Hematopoietic multipotent progenitor cell treated with erythropoietin and hydrocortisone succinate and interleukin-3 and kit ligand, for 4 days (in vitro differentiated cells): ENCODE results near the gene RERE.
"Not testable (repeated sequence)": the region's sequence is repeated elsewhere in the genome, so short reads cannot be mapped to it uniquely, and the experiment has no call there.

Experiments
- DNase-seq: peaks from one replicate; pipeline ENCODE4 v3.0.0-alpha.2; 2015

Gene RERE

DNA sequence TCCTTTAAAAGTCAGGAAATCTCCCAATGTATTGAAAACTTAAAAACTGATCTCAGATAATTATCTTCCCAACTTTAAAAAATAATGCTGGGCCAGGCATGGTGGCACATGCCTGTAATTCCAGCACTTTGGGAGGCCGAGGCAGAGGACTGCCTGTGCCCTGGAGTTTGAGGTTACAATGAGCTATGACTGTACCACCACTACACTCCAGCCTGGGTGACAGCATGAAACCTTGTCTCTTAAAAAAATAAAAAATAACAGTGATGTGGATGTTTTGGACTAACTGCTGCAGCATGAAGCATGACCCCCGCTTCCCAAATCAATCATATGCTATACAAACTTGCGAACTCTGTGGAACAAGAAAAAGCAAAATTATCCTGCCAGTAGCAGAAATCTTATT is 186.3 kb downstream of the RERE start:
- DNase-seq = no peak

DNA sequence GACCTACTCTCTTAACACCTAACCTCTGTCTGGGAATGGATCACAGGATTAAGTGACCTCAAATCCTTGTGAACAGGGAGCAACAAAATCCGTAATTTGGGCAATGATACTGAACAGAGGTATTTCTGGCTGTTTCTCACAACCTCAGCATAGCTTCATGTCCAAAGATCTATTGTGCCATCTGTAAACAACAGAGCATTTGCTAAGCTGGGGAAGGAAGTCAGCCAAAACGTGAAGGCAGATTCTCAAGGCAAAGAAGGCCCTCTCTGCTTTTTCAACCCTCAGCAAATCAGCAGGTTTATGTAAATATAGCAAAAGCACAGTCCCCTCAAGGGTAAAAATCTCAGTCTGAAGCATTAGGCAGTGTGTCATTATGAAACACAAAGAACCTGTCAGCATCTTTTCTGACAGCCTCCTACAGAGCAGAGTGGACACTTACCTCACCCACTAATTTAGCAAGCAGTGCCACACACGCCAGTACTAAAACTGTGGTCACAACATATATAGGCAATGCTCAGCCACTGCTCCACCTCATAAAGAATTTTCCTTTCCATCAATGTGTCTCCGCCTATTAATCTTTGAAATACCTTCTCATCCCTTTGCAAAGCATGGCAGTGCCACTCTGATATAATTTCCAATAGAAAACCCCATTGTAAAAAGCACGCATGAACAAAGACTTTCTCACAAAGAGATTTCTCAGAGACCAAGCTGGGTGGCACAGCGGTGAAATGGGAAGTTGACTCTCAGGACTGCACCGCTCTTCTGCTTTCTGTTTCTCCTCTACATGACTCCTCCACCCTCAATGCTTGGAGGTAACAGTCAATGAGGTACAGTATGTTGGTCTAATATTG is 188.0 kb downstream of the RERE start:
- peak; percentile 60 for DNase-seq

DNA sequence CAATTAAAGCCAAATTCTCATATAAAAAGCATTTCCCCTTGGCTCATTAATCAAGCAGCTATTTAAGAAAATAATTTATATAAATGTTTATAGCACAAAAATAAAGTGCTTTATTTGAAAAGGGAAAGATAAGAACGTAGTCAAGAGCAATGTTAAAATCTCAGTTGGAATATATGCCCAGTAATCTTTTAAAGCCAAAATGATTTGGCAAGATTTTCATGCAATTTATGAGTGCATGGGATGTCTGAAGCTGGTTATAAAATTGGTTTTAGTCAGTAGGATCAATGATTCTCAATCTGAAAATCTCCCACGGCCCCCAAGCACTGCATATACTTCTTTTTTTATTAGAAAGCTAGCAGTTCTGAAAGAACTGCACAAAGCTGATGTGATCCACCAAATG is 188.8 kb downstream of the RERE start:
- no peak for DNase-seq

DNA sequence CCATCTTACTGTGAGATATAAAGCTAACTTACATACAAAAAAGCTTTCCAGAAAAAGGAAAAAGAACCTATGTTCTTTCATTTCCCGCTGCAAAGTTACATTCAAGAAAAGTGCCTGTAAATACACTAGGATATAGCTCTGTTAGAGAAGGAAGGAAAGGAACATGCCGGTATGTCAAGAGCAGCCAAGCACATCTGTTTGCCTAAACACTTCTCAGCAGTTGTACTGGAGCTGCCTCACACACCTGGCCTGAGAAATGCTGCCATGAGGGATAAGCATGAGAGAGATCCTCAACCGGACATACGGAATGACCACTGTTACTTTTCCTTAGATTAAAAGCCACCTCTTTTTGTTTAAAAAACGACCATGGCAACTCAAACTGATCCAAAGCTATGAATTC is 189.7 kb downstream of the RERE start:
- no peak for DNase-seq

DNA sequence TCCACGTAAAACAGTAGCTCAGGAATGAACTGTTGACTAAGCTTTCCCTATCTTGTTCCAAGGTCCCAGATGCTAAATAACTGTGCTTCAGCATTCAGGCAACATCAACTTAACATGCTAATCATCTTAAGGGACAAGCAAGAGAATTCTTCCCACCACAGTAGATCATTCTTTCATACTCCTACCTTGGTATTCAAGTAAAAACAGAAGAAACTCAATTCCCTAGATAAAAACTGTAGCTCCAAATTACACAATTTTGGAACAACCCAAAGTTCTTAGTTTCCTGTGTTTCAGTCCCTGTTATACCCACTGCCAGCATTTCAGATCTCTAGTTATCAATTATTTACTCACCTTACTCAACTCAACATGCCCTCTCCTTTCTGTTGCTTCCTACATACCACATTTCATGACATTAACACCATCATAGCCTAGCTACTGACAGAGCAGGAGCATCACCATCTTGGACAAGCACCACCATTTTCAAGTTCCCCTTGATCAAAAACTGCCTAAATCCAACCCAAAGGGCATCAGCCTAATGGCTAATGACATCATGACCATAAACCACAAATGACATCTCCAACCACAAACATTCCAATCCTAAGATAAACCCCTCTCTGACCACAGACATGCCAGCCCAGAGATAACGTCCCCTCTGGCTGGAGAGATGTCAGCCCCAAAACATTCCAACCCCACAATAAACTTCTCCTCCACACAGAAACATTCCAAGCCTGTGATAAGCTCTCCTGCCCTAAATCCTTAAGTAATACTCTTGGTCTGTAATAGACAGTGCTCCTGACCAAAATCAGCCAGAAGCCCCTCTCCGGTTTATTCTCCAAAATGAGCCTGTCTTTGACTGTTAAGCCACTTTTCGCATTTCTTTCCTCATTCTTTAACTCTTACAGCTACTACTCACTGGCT is 191.2 kb downstream of the RERE start:
- DNase-seq = peak; percentile 89

DNA sequence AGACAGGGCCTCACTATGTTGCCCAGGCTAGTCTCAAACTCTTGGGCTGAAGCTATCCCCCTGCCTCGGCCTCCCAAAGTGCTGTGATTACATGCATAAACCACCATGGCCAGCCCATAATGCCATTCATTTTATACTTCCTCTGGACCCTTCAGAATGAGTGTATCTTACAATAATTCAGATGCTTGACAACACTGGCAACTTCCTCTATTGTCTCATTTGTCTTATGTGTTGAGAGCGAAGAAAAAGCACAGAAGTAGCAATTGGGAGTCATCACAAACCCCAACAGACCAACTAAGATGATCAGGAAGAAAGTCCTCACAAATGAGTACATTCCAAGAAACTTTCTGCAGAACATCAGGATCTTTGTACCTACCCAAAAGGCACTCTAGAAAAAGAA is 191.9 kb downstream of the RERE start:
- peak; percentile 58 for DNase-seq

DNA sequence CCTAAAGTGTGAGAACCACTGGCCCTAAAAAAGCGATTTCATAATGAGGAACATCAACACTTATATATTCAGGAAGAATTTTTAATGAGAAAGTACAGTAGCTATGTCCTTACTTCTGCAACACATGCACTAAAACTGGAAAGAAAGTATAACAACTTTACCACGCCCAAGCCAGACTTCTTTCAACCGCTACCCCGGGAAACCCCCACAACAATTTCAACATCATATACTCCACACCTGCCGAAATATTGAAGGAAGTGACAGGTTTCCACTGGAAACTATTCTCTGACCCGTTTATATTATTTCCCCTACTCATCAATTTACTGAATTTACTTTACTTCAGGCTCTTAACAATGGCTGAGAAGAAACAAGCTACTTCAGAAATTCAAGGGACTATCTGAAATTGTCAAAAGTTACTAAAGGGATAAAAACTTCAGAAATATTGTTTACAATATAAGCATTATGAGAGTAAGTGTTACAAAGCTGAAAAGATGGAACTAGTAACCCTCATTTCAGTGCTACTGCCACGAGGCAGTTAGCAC is 193.7 kb downstream of the RERE start:
- not testable (repeated sequence) for DNase-seq

DNA sequence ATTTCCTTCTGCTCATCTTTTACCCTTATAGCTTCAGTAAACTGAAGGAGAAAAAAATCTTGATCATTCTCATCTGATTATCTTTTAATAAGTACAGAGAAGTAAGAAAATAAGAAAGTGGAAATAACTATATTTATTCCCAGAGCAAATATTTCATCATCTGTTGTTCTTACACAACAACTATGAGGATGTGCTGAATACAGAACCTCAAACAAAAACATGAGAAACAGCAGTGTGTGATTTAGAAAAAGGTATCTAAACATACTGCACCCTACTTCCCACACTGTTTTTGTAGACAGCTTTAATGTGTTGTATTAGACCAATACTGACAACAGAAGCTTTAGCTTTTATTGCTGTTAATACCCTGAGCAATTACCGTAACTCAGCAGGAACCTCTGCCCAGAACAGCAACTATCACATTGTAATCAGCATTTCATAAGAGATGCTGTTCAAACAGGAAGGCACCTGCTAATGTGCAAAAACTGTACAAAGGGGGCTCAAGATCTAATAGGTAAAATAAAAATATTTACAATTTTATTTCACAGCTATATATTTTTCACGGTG is 195.6 kb downstream of the RERE start:
- not testable (repeated sequence) for DNase-seq

DNA sequence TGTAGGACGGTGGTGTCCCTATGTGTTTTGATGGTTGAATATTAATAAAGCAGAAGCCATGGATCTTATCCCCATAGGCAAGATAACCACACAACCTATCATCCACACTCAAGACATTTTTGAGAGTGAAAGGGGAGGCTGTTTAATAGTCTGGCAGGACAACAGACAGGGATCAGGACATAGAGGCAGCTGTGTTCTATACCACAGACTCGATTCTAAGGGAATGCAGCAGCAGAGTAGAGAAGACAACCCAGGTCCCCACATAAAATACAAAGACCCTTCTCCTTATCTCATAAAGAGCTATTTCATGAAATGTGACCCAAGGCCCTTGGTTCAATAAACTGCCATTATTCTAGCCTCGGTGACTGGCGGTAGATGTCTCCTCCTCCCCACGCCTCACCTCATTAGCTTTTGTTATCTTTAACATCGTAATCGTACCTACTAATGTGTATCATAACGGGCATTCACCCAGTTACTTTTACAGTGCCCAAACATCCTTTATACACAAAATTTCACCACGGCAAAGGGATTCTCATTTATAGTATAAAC is 196.3 kb downstream of the RERE start:
- DNase-seq = not testable (repeated sequence)

DNA sequence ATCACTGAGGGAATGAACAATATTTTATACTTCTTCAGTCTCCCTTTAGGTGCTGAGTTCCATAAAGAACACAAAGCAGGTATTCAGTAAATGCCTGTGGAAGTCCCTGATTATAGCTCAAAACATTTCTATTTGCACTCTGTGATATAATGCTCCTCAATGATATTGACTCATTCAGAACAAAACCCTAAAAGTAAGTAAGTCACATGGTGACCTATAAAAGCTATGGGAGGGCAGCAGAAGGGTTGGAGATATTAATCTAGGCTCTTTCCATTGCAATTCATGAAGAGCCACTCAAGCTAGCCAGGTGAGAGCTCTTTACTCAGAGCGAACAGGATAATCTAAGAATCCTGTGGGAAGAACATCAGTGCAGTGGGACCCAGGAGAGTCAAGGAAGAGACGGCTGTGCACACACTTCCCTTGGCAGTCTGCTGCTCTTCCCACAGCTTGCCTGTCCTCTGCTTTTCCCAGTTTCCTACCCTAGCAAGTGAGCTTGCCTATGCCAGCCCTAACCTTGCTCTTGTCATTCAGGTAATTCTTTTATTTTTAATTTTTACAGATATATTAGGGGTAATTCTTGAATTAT is 197.4 kb downstream of the RERE start:
- not testable (repeated sequence) for DNase-seq

DNA sequence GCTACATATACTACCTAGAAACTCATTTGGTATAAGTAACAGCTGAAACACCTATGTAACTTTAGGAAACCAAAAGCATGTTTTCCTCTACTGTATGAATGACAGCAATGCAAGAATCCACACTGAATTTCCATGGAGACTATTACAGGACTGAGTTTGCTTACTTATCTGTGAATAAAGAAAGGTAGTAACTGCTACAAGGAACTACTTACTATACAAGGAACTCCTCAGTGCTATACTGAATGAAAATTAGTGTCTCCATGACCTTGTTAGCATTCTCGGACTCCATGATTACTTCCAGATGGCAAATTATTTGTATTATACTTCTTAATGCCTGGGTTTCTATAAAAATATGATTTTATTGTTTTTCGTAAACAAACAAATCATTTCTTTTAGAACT is 198.0 kb downstream of the RERE start:
- not testable (repeated sequence) for DNase-seq

DNA sequence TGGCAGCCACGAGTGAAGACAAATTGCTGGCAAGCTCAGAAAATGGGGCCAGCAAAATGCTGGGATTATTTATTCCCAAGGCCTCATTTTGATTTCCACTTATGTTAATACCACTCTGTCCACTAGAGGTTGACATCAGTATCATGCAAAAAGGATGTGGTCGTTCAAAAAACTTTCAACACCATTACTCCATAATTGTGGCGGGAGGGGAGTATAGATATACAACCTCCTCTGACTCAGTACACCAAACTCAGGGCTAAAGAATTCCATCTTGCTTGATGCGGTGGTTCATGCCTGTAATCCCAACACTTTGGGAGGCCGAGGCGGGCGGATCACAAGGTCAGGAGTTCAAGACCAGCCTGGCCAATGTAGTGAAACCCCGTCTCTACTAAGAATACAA is 200.6 kb downstream of the RERE start:
- DNase-seq = peak; percentile 64

DNA sequence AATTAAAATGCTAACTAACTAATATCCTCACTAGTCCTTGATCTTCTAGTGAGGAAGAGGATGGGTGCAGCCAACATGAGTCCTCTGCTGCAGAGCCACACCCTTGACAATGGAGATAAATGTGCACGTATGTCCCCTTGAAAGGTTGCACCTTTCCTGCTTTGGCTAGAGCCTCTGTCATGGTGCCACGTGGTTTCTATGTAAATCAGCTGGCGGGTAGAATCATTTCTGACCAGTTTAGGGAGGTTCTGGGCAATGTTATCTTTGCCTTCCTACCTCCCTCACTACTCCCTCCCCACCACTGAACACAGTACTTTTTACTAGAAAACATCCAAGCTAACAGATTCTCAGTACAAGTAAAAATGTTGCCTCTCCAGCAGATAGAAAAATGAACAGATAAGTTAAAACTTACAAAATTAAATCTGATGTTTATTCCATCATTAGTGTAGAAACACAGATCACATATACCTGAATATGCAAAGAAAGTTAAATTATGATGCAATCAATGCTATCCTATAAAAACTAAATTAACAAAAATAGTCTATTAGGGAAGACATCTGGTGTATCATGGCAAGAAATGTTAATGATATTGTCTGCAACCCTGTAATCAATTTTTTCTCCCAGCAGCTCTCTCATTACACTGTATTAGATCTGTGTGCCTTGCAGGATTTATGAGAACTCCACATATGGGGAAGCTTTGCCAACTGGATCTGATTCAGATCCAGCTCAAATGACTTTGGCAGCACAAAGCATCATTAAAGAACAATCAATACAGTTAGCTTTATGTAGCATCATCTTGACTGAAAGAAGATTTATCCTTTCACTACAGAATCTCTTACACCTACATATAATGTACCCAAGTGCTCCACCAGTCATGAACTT is 205.6 kb downstream of the RERE start:
- DNase-seq = peak; percentile 36

DNA sequence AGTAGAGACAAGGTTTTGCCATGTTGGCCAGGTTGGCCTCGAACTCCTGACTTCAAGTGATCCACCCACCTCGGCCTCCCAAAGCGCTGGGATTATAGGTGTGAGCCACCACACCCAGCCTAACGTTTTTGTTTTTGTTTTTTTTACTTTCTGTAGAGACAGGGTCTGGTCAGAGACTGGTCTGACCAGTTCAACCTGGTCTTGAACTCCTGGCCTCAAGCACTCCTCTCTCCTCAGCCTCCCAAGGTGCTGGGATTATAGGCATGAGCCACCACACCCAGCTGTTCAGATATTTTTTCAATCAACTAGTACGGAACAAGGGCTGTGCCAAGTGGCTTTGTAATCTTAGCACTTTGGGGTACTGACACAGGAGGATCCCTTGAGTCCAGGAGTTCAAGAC is 209.5 kb downstream of the RERE start:
- DNase-seq = no peak

DNA sequence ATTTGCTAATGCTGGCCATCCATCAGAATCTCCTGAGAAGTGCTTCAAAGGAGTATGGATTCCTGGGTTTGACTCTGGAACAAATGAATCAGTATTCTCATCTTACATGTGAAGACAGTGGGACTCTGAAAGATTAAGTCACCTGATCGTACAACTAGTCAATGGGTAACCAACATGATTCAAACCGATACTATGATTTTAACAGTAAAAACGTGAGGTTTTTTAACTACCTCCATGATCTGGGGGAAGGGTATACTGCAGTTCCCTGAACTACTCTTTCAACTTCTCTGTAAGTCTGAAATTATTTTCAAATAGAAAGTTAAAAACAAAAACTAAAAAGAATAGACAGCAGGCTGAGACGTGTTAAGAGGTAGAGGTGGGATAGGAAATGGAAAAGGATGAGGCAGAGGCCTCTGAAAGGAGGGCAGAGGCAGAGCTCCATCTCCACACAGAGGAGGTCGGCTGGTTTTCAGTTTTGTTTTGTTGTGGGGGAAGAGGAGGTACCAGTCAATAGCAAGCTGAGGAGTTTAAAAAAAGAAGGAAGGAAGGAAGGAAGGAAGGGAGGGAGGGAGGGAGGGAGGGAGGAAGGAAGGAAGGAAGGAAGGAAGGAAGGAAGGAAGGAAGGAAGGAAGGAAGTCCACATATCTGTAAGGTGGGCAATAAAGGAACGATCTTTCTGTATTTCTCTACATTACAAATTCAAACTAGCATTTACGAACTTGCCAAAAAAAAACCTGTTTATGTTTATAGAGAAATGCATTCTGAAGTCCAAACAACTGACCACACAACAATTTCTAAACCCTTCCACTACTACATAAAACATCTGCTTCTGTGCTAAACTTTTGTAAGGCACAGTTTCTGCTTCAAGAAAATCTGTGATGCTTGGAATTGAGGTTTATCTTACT is 213.1 kb downstream of the RERE start:
- no peak for DNase-seq

DNA sequence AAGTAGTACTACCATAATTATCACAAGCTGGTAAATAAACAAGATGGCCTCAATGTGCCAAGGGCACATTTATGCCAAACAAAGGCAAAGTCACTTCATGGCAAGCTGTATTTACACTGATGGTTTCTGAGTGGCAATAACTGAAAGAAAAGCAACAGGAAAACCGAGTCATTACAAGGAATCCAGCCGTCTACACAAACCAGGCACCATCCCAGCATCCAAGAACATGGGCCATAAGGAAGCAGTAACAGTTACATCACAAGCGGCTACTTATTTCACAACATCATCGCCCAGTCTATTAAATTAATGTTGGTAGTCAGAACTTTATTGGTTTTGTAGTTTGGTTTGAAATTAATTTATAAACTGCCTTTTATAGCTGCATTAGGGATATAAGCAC is 214.2 kb downstream of the RERE start:
- DNase-seq = no peak

DNA sequence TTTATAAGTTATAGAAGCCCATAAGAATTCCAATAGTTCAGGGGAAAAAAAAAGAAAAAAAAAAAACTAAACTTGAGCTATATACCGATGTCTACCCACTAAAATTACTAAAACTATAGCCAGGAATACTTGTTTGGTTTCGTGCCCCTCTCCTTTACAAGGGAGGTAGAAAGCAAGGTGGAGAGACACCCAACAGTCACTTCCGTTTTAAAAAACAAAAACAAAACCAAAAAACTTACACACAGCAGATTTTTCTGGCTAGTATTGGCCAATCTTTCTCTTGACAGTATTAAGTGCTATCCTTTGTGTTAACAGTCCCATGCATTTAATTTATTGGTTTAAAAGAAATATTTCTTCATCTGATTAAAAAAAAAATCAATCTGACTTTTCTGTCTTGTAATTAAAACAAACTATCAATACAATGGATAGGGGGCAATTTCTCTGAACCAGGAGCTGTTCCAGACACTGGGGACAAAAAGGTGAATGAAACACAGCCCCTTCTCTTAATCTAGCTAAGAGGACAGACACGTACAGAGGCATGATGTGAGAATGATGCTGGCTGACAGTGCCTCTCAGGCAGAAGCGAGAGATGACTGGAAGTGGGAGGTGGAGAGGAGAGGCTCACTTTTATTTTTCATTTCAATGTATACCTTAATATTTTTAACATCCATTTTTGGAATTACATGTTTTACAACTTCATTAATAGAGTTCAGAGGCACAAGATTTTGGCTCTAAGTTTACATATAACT is 214.8 kb downstream of the RERE start:
- DNase-seq = no peak

DNA sequence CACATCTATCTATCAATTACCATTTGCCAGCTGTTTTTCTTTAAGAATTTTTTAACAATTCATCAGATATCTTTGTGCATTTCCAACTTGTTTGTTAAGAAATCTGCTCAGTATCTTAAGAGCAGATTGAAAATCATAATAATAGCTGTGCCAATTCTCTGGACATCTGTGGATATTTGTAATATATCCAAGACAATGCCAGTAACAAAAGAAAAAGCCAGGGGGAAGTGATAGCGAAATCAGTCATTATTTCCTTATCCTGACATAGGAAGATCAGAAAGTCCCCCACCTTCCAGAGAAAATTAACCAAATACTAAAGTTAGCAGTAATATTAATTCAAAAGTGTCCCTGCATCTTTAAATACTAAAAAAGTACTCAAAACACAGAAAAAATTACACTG is 217.1 kb downstream of the RERE start:
- no peak for DNase-seq

DNA sequence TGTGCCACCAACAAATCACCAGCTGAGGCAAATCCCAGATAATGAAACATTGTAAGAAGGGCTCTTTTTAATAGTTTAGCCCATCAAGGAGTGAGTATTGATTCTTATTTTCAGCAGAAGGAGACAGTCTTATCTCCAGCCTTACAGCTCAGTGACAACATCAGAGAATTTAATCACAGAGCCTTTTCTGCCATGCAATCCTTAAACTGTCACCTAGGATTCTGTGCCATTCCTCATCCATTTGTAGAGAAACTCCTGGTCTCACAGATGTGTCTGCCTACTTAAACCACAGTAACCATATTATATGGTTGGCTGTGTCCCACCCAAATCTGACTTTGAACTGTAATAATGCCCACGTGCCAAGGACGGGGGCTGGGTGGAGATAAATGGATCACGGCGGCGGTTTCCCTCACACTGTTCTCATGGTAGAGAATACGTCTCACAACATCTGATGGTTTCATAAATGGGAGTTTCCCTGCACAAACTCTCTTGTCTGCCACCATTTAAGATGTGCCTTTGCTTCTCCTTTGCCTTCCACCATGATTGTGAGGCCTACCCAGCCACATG is 217.7 kb downstream of the RERE start:
- no peak for DNase-seq
